ENCODE measurements around the gene DMAC1.

DNA sequence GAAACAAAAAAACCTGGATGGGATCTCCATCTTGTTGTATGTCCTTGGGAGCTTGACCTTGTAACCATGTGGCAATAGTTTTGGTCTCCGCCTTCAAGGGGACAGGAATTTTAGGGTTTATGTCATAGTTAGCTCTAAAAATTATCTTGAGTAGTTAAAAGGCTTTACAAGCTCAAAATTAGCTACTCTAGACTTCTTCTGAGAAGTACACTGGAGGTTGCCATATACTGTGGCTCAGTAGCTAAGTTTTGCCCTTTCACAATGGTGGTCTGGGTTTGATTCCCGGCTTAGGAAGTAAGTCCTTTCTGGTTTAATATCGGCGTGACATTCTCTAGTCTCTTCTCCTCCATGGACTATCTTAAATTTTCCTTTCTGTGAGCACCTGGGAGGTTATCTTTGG lies 48.9 kb upstream of the DMAC1 start:
- no peak for TF ChIP-seq EZH2phosphoT487 (IDR thresholded peaks at IDR 0.05; ENCODE audit: low read depth)
- TF ChIP-seq CTCF (IDR thresholded peaks at IDR 0.05; ENCODE audit: low read depth, low read length), result no peak

Measured in OCI-LY3 (cell line).